Calu3 (cell line): ENCODE results near the gene P4HA3. TPM values are rescaled to one million over a fixed set of nuclear protein-coding genes. Genes with fewer than 3 reads are reported as not detected.
A peak's percentile ranks its signal among the peaks of the same experiment; 100 is the strongest.

ENCODE experiments used
- BruUV-seq: library from RNA; stranded (reverse); fragments of 400-500 nt; replicated peaks from 2 replicates; lab custom pipeline; 2021; lab: Mats Ljungman, UMichigan
- CTCF ChIA-PET: fragments of 300-600 bp; sonication (Branson Sonifier 250); formaldehyde crosslinking; loops from one replicate; lab custom pipeline; 2022; ENCODE audit warnings: antibody characterized with exemption; lab: Charles Lee
- DNase-seq: peaks from one replicate; pipeline ENCODE4 v3.0.0; 2022
- H3K27ac Mint-ChIP-seq: one replicate; pipeline ENCODE4 v1.8.0; 2022; ENCODE audit warnings: mixed read lengths; ENCODE audit not compliant: unreplicated experiment
- H3K27me3 Mint-ChIP-seq: one replicate; pipeline ENCODE4 v1.8.0; 2022; ENCODE audit warnings: mixed read lengths; ENCODE audit not compliant: unreplicated experiment
- H3K36me3 Mint-ChIP-seq: one replicate; pipeline ENCODE4 v1.8.0; 2022; ENCODE audit warnings: mild to moderate bottlenecking, moderate library complexity, mixed read lengths; ENCODE audit not compliant: insufficient read depth, unreplicated experiment
- H3K4me1 Mint-ChIP-seq: one replicate; pipeline ENCODE4 v1.8.0; 2022; ENCODE audit warnings: mild to moderate bottlenecking, low read depth, mixed read lengths; ENCODE audit not compliant: unreplicated experiment
- H3K4me3 Mint-ChIP-seq: one replicate; pipeline ENCODE4 v1.8.0; 2022; ENCODE audit warnings: mild to moderate bottlenecking, low read depth, moderate library complexity, mixed read lengths; ENCODE audit not compliant: unreplicated experiment
- H3K9me3 Mint-ChIP-seq: one replicate; pipeline ENCODE4 v1.8.0; 2022; ENCODE audit warnings: low read depth, mixed read lengths; ENCODE audit not compliant: unreplicated experiment
- CTCF ChIP-seq: fragments of 200-600 bp; IDR thresholded peaks from one replicate; pipeline ENCODE4 v1.8.0; 2022; ENCODE audit warnings: antibody characterized with exemption; ENCODE audit not compliant: unreplicated experiment
- intact Hi-C: fragments of 100-400 bp; cut with micrococcal nuclease; formaldehyde crosslinking; loops from one replicate; pipeline ENCODE4 v1.10.0; 2022; ENCODE audit not compliant: unreplicated experiment
- total RNA-seq: library from RNA; stranded (reverse); gene quantifications from 2 replicates; pipeline ENCODE4 v1.2.3, GENCODE V29; 2022

Gene P4HA3
- total RNA-seq, 1 experiment from 2014 or later: not detected

- Mint-ChIP-seq H3K27me3 (peaks cover 44% of the 10 kb centered on the region), H3K36me3 (no peaks in the 10 kb centered on the region), H3K27ac (no peak overlapping the region), H3K4me1 (no peaks in the 10 kb centered on the region), H3K4me3 (no peak overlapping the region), H3K9me3 (peaks cover 2% of the 10 kb centered on the region)
- CTCF ChIA-PET: interaction anchor here (0.7 kb wide), 1 partner anchor 9 kb away, joined by 3 read pairs; no protein-coding TSS in a partner anchor
- BruUV-seq: no TSS peak
- intact Hi-C loops: no loop called here
- DNase-seq: no peak
- no peak for TF ChIP-seq CTCF
These were observed 5.5 kb upstream of the P4HA3 start for GRCh38 chr11:74316772-74317505.

- Mint-ChIP-seq H3K4me1 (no peaks in the 10 kb centered on the region), H3K4me3 (no peak overlapping the region), H3K27me3 (peaks cover 72% of the 10 kb centered on the region), H3K36me3 (no peaks in the 10 kb centered on the region), H3K27ac (no peak overlapping the region), H3K9me3 (no peaks in the 10 kb centered on the region)
- CTCF ChIA-PET: no interaction called here
- no peak for DNase-seq
- TF ChIP-seq CTCF: no peak
- intact Hi-C loops: no loop called here
- no TSS peak for BruUV-seq
These were observed 886 bp upstream of the P4HA3 start for GRCh38 chr11:74312326-74312725.

GRCh38 chr11:74310857-74311256 is 583 bp downstream of the P4HA3 start:
- H3K36me3 Mint-ChIP-seq: no peaks in the 10 kb centered on the region
- peaks cover 87% of the 10 kb centered on the region for H3K27me3 Mint-ChIP-seq

GRCh38 chr11:74307434-74307833 is 4.0 kb downstream of the P4HA3 start:
- Mint-ChIP-seq H3K4me1 (no peaks in the 10 kb centered on the region), H3K4me3 (no peak overlapping the region), H3K36me3 (no peaks in the 10 kb centered on the region), H3K27ac (no peak overlapping the region), H3K9me3 (no peaks in the 10 kb centered on the region), H3K27me3 (peaks cover 78% of the 10 kb centered on the region)
- no peak for TF ChIP-seq CTCF
- DNase-seq: no peak
- CTCF ChIA-PET: no interaction called here
- intact Hi-C loops: no loop called here
- no TSS peak for BruUV-seq

More at GRCh38 chr11:74310857-74311256, 583 bp downstream of the P4HA3 start:
- no TSS peak for BruUV-seq
- CTCF ChIA-PET: interaction anchor here (0.5 to 0.6 kb wide), 2 partner anchors 88 to 406 kb away, joined by 3 to 5 read pairs; no protein-coding TSS in a partner anchor
- DNase-seq: no peak
- Mint-ChIP-seq H3K9me3 (no peaks in the 10 kb centered on the region), H3K4me3 (peak overlapping the region; percentile 74), H3K27ac (no peak overlapping the region), H3K4me1 (no peaks in the 10 kb centered on the region)
- no peak for TF ChIP-seq CTCF
- intact Hi-C loops: no loop called here
